Calu3 (cell line): ENCODE measurements around the gene LCOR. TPM values are rescaled to one million over a fixed set of nuclear protein-coding genes. Genes with fewer than 3 reads are reported as not detected.
"Not testable (repeated sequence)": the region's sequence is repeated elsewhere in the genome, so short reads cannot be mapped to it uniquely, and the experiment has no call there.

Experiments used
- BruUV-seq: library from RNA; stranded (reverse); fragments of 400-500 nt; replicated peaks from 2 replicates; lab custom pipeline; 2021; lab: Mats Ljungman, UMichigan
- CTCF ChIA-PET: fragments of 300-600 bp; sonication (Branson Sonifier 250); formaldehyde crosslinking; loops from one replicate; lab custom pipeline; 2022; ENCODE audit warnings: antibody characterized with exemption; lab: Charles Lee
- DNase-seq: peaks from one replicate; pipeline ENCODE4 v3.0.0; 2022
- H3K27ac Mint-ChIP-seq: one replicate; pipeline ENCODE4 v1.8.0; 2022; ENCODE audit warnings: mixed read lengths; ENCODE audit not compliant: unreplicated experiment
- H3K27me3 Mint-ChIP-seq: one replicate; pipeline ENCODE4 v1.8.0; 2022; ENCODE audit warnings: mixed read lengths; ENCODE audit not compliant: unreplicated experiment
- H3K36me3 Mint-ChIP-seq: one replicate; pipeline ENCODE4 v1.8.0; 2022; ENCODE audit warnings: mild to moderate bottlenecking, moderate library complexity, mixed read lengths; ENCODE audit not compliant: insufficient read depth, unreplicated experiment
- H3K4me1 Mint-ChIP-seq: one replicate; pipeline ENCODE4 v1.8.0; 2022; ENCODE audit warnings: mild to moderate bottlenecking, low read depth, mixed read lengths; ENCODE audit not compliant: unreplicated experiment
- H3K4me3 Mint-ChIP-seq: one replicate; pipeline ENCODE4 v1.8.0; 2022; ENCODE audit warnings: mild to moderate bottlenecking, low read depth, moderate library complexity, mixed read lengths; ENCODE audit not compliant: unreplicated experiment
- H3K9me3 Mint-ChIP-seq: one replicate; pipeline ENCODE4 v1.8.0; 2022; ENCODE audit warnings: low read depth, mixed read lengths; ENCODE audit not compliant: unreplicated experiment
- CTCF ChIP-seq: fragments of 200-600 bp; IDR thresholded peaks from one replicate; pipeline ENCODE4 v1.8.0; 2022; ENCODE audit warnings: antibody characterized with exemption; ENCODE audit not compliant: unreplicated experiment
- intact Hi-C: fragments of 100-400 bp; cut with micrococcal nuclease; formaldehyde crosslinking; loops from one replicate; pipeline ENCODE4 v1.10.0; 2022; ENCODE audit not compliant: unreplicated experiment
- total RNA-seq: library from RNA; stranded (reverse); gene quantifications from 2 replicates; pipeline ENCODE4 v1.2.3, GENCODE V29; 2022

The LCOR gene
- total RNA-seq, 1 experiment from 2014 or later, result 50.1 TPM

GRCh38 chr10:96794836-96795733 is 37.0 kb upstream of the LCOR start:
- no peak overlapping the region for H3K4me3 Mint-ChIP-seq
- BruUV-seq, result no TSS peak
- no peaks in the 10 kb centered on the region for H3K4me1 Mint-ChIP-seq
- CTCF ChIA-PET, result no interaction called here
- TF ChIP-seq CTCF, result no peak
- H3K27ac Mint-ChIP-seq, result no peak overlapping the region
- DNase-seq, result no peak
- H3K36me3 Mint-ChIP-seq, result no peaks in the 10 kb centered on the region
- H3K27me3 Mint-ChIP-seq, result no peaks in the 10 kb centered on the region
- H3K9me3 Mint-ChIP-seq, result no peaks in the 10 kb centered on the region
- intact Hi-C loops, result no loop called here

DNA sequence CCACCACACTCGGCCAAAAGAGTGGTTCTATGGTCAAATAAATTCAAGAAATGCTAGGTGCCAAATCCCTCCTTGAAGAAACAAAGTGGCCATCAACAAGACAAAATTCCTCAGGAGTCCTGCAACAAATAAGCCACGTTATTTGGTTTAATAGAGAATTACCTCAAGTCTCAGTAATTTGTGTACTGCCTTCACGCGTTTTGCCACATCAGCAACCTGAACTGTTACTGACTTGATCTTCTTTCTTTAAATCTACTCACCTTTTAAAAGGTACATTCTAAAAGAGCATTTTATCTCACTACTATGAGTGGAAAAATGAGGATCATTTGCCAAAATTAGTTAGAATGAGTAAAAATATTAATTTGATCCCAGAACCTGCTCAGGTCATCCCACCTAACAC is 34.6 kb upstream of the LCOR start:
- Mint-ChIP-seq H3K4me1 (no peaks in the 10 kb centered on the region), H3K4me3 (no peak overlapping the region), H3K9me3 (no peaks in the 10 kb centered on the region), H3K27ac (no peak overlapping the region), H3K36me3 (no peaks in the 10 kb centered on the region), H3K27me3 (no peaks in the 10 kb centered on the region)
- DNase-seq, result no peak
- intact Hi-C loops, result no loop called here
- CTCF ChIA-PET, result no interaction called here
- BruUV-seq, result no TSS peak
- TF ChIP-seq CTCF, result no peak

DNA sequence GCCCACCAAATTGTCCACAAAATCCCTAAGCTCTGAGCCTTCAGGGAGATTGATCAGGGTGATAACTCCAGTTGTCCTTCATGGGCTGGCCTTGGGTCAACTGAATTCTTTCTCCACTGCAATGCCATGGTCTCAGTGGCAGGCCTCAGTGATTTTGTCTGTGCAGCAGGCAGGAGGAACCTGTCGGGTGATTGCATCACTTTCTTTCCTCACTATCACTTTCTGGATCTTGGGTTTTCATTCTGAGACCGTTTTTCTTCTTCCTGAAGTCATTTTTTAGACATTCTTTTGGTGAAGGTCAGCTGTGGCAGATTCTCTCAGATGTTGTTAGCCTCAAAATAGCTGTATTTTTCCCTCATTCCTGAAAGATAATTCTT is 28.8 kb upstream of the LCOR start:
- DNase-seq, result no peak
- Mint-ChIP-seq H3K9me3 (peaks cover 3% of the 10 kb centered on the region), H3K4me3 (no peak overlapping the region), H3K27me3 (no peaks in the 10 kb centered on the region), H3K4me1 (no peaks in the 10 kb centered on the region), H3K27ac (no peak overlapping the region), H3K36me3 (no peaks in the 10 kb centered on the region)
- TF ChIP-seq CTCF, result no peak
- intact Hi-C loops, result no loop called here
- CTCF ChIA-PET, result no interaction called here
- no TSS peak for BruUV-seq

DNA sequence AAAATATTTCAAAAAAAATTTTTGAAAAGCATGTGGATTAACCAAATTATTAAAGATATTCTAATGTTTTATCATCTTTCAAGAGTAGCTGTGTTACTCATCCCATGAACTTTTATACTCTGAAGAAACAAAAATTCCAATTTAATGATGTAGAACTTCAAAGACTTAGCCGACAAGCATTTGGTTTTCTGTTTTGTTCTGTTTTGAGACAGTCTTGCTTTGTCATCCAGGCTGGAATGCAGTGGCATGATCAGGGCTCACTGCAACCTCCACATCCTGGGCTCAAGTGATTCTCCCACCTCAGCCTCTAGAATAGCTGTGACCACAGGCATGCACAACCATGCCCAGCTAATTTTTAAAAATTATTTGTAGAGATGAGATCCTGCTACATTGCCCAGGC is 17.8 kb upstream of the LCOR start:
- Mint-ChIP-seq H3K9me3 (no peaks in the 10 kb centered on the region), H3K4me3 (no peak overlapping the region), H3K27ac (no peak overlapping the region), H3K27me3 (no peaks in the 10 kb centered on the region), H3K36me3 (no peaks in the 10 kb centered on the region), H3K4me1 (no peaks in the 10 kb centered on the region)
- CTCF ChIA-PET, result no interaction called here
- intact Hi-C loops, result no loop called here
- no peak for TF ChIP-seq CTCF
- DNase-seq, result no peak
- BruUV-seq, result no TSS peak

DNA sequence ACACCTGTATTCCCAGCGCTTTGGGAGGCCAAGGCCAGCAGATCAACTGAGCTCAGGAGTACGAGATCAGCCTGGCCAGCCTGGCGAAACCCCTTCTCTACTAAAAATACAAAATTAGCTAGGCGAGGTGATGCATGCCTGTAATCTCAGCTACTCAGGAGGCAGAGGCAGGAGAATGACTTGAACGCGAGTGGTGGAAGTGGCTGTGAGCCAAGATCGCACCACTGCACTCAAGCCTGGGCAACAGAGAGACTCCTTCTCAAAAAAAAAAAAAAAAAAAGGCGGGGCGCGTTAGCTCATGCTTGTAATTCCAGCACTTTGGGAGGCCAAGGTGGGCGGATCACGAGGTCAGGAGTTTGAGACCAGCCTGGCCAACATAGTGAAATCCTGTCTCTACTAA is 13.1 kb upstream of the LCOR start:
- intact Hi-C loops, H3K9me3 Mint-ChIP-seq, BruUV-seq, H3K27ac Mint-ChIP-seq, H3K4me3 Mint-ChIP-seq, H3K36me3 Mint-ChIP-seq, DNase-seq, H3K27me3 Mint-ChIP-seq, H3K4me1 Mint-ChIP-seq: not testable (repeated sequence)
- CTCF ChIA-PET, result interaction anchor here (0.7 kb wide), 1 partner anchor 354 kb away, joined by 4 read pairs; no protein-coding TSS in a partner anchor
